Body of pancreas (tissue), 4 donors: ENCODE measurements around the gene SLC12A8.

Experiments used
- POLR2A ChIP-seq, 3 donors: fragments of 450-650 bp; IDR thresholded peaks; one replicate each; pipeline ENCODE4 v1.6.1; 2016; ENCODE audit warnings: antibody characterized with exemption in 3 of 3, mild to moderate bottlenecking in 2 of 3
- TF ChIP-seq, protein P1 (sequence below), 7 experiments: fragments of 450-650 bp in 4 of 7; fragments of 200-600 bp in 3 of 7; sonication (generic) in 3 of 7; IDR thresholded peaks; one replicate each; pipeline ENCODE4 v1.5.1; 2016 to 2019; ENCODE audit warnings: antibody characterized with exemption in 7 of 7

DNA sequence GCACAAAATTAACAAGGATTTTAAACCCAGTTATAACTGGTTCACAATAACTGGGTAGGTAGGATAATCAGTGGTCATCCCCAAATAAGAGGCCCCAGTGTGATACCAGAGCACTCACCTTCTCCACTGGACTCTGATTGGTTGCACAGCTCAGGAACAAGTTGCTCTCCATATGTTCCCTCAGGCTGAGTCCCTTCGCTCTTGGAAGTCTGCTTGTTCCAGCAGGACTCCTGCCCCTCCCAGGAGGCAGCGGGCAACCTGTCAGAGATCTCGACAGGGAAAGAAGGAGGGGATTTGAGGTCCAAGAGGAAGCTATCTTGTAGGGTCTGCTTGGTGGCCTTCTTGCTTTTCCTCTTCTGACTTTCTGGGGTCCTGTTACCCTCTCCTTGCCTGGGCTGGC, 105.2 kb downstream of the SLC12A8 start:
- TF ChIP-seq, protein P1, sequence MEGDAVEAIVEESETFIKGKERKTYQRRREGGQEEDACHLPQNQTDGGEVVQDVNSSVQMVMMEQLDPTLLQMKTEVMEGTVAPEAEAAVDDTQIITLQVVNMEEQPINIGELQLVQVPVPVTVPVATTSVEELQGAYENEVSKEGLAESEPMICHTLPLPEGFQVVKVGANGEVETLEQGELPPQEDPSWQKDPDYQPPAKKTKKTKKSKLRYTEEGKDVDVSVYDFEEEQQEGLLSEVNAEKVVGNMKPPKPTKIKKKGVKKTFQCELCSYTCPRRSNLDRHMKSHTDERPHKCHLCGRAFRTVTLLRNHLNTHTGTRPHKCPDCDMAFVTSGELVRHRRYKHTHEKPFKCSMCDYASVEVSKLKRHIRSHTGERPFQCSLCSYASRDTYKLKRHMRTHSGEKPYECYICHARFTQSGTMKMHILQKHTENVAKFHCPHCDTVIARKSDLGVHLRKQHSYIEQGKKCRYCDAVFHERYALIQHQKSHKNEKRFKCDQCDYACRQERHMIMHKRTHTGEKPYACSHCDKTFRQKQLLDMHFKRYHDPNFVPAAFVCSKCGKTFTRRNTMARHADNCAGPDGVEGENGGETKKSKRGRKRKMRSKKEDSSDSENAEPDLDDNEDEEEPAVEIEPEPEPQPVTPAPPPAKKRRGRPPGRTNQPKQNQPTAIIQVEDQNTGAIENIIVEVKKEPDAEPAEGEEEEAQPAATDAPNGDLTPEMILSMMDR (IDR thresholded peaks at IDR 0.05): no peak
- no peak for TF ChIP-seq POLR2A (IDR thresholded peaks at IDR 0.05)
